ENCODE results near the gene VLDLR. TPM values are rescaled to one million over a fixed set of nuclear protein-coding genes. Genes with fewer than 3 reads are reported as not detected.

The VLDLR gene
- total RNA-seq, 2 donors from 2014 or later = 6.6 to 16.9 TPM

DNA sequence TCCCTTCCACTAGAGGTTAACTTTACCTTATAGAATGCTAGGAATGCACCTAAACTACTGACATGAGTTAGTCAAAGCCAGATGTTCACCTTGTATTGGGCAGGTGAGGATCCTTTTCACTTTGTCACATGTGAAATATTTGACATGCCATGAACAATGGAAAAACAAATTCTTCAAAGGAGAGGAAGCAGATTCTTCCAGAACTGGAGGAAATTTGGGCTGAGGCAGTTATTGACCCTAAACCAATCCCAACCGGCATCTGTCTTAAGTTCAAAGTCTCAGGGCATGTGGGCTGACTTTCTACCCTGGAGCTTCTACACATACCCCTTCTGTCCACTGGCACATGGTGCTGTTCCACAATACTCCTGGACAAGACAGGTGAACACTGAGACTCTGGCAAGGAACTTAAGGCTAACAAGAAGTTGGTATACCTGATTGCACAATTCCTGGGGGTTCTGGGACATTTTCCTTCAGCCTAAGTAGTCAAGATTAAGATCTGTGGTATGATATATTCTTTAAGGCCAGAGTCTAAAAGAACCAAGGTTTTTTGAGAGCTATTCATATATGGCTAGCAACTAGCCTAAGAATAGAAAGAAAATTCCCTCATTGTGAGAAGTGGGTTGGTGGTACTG lies 2.6 kb downstream of the VLDLR start:
- no peaks in the 10 kb centered on the region for H3K36me3 ChIP-seq
- DNase-seq (ENCODE audit: low spot score) (no peak), ATAC-seq (ENCODE audit: insufficient number of reproducible peaks, low FRiP score, low read depth) (no peak)
- peaks cover 0 to 14% of the 10 kb centered on the region in 2 donors for H3K4me1 ChIP-seq (ENCODE audit: control insufficient read depth in 1 of 2, low read depth in 2 of 2)
- H3K27me3 ChIP-seq (replicated peaks; ENCODE audit: insufficient read depth) = no peaks in the 10 kb centered on the region
- peak overlapping the region; percentile 83 for H3K4me3 ChIP-seq
- no peaks in the 10 kb centered on the region for H3K9me3 ChIP-seq
- H3K27ac ChIP-seq = peak overlapping the region; percentile 79 to 89
- TF ChIP-seq, protein P1, sequence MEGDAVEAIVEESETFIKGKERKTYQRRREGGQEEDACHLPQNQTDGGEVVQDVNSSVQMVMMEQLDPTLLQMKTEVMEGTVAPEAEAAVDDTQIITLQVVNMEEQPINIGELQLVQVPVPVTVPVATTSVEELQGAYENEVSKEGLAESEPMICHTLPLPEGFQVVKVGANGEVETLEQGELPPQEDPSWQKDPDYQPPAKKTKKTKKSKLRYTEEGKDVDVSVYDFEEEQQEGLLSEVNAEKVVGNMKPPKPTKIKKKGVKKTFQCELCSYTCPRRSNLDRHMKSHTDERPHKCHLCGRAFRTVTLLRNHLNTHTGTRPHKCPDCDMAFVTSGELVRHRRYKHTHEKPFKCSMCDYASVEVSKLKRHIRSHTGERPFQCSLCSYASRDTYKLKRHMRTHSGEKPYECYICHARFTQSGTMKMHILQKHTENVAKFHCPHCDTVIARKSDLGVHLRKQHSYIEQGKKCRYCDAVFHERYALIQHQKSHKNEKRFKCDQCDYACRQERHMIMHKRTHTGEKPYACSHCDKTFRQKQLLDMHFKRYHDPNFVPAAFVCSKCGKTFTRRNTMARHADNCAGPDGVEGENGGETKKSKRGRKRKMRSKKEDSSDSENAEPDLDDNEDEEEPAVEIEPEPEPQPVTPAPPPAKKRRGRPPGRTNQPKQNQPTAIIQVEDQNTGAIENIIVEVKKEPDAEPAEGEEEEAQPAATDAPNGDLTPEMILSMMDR (IDR thresholded peaks at IDR 0.05) = no peak

GRCh38 chr9:2625427-2625826 lies 3.8 kb downstream of the VLDLR start:
- H3K4me3 ChIP-seq = no peak overlapping the region
- TF ChIP-seq, protein P1 (IDR thresholded peaks at IDR 0.05) = no peak

GRCh38 chr9:2628919-2629318 lies 7.3 kb downstream of the VLDLR start:
- TF ChIP-seq, protein P1 (IDR thresholded peaks at IDR 0.05) = no peak
- DNase-seq (ENCODE audit: low spot score) (no peak), ATAC-seq (ENCODE audit: insufficient number of reproducible peaks, low FRiP score, low read depth) (no peak)
- H3K9me3 ChIP-seq = no peaks in the 10 kb centered on the region
- H3K27ac ChIP-seq = peak overlapping the region in 1 of 2 donors; percentile 32
- no peak overlapping the region for H3K4me3 ChIP-seq
- peaks cover 4 to 25% of the 10 kb centered on the region in 2 donors for H3K4me1 ChIP-seq (ENCODE audit: control insufficient read depth in 1 of 2, low read depth in 2 of 2)
- no peaks in the 10 kb centered on the region for H3K36me3 ChIP-seq
- no peaks in the 10 kb centered on the region for H3K27me3 ChIP-seq (replicated peaks; ENCODE audit: insufficient read depth)

More at GRCh38 chr9:2625427-2625826, 3.8 kb downstream of the VLDLR start:
- Histone ChIP-seq H3K27me3 (replicated peaks; ENCODE audit: insufficient read depth) (no peaks in the 10 kb centered on the region), H3K36me3 (no peaks in the 10 kb centered on the region), H3K4me1 (ENCODE audit: control insufficient read depth in 1 of 2, low read depth in 2 of 2) (peaks cover 3 to 27% of the 10 kb centered on the region in 2 donors), H3K27ac (no peak overlapping the region), H3K9me3 (no peaks in the 10 kb centered on the region)
- DNase-seq (ENCODE audit: low spot score) (no peak), ATAC-seq (ENCODE audit: insufficient number of reproducible peaks, low FRiP score, low read depth) (no peak)

DNA sequence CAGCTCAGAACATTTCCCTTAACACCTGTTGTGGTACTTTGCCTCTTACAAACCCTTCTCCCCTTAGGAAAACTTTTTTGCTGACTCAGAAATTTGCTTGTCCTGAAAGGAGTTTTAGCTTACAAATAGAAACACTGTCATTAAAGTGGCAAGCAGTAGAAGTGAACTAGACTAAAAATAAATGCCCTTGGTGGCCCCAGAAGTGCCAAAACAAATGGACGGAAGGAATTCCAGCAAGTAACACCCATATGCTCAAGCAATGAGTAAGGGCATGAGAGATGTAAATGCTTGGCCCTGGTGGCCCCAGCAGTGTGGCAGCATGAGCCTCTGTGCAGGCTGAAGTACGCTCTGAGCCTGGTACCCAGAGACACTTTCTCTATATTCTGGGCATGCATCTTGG lies 8.6 kb downstream of the VLDLR start:
- no peaks in the 10 kb centered on the region for H3K9me3 ChIP-seq
- ATAC-seq (ENCODE audit: insufficient number of reproducible peaks, low FRiP score, low read depth) = no peak
- peak overlapping the region; percentile 26 to 32 for H3K27ac ChIP-seq

GRCh38 chr9:2631263-2631662 lies 9.7 kb downstream of the VLDLR start:
- DNase-seq (ENCODE audit: low spot score) (no peak), ATAC-seq (ENCODE audit: insufficient number of reproducible peaks, low FRiP score, low read depth) (no peak)
- H3K4me1 ChIP-seq (ENCODE audit: control insufficient read depth in 1 of 2, low read depth in 2 of 2) = peaks cover 4 to 21% of the 10 kb centered on the region in 2 donors
- H3K27me3 ChIP-seq (replicated peaks; ENCODE audit: insufficient read depth) = no peaks in the 10 kb centered on the region
- H3K27ac ChIP-seq = no peak overlapping the region
- no peak overlapping the region for H3K4me3 ChIP-seq
- H3K9me3 ChIP-seq = no peaks in the 10 kb centered on the region
- TF ChIP-seq, protein P1 (IDR thresholded peaks at IDR 0.05) = no peak
- H3K36me3 ChIP-seq = no peaks in the 10 kb centered on the region

More for the DNA sequence above, 8.6 kb downstream of the VLDLR start:
- Histone ChIP-seq H3K4me3 (peak overlapping the region; percentile 23), H3K36me3 (no peaks in the 10 kb centered on the region), H3K4me1 (ENCODE audit: control insufficient read depth in 1 of 2, low read depth in 2 of 2) (peaks cover 4 to 21% of the 10 kb centered on the region in 2 donors), H3K27me3 (replicated peaks; ENCODE audit: insufficient read depth) (no peaks in the 10 kb centered on the region)
- TF ChIP-seq, protein P1 (IDR thresholded peaks at IDR 0.05) = no peak
- no peak for DNase-seq (ENCODE audit: low spot score)
